Prostate gland (tissue), 2 donors: ENCODE measurements around the gene ADAM10.

Experiments used
- CTCF ChIP-seq, 4 experiments: fragments of 200-600 bp in 2 of 4; fragments of 450-650 bp in 2 of 4; sonication (generic) in 2 of 4; IDR thresholded peaks; 1 replicate in 3 of 4; 2 replicates in 1 of 4; pipeline ENCODE4 v1.5.1; 2016 to 2019; ENCODE audit warnings: antibody characterized with exemption in 4 of 4, mild to moderate bottlenecking in 2 of 4, moderate library complexity in 2 of 4
- POLR2A ChIP-seq: fragments of 450-650 bp; IDR thresholded peaks from one replicate; pipeline ENCODE4 v1.6.1; 2016; ENCODE audit warnings: antibody characterized with exemption, mild to moderate bottlenecking
- POLR2AphosphoS5 ChIP-seq: sonication (generic); formaldehyde crosslinking; IDR thresholded peaks from one replicate; pipeline ENCODE4 v1.6.1; 2017; ENCODE audit warnings: antibody characterized with exemption

DNA sequence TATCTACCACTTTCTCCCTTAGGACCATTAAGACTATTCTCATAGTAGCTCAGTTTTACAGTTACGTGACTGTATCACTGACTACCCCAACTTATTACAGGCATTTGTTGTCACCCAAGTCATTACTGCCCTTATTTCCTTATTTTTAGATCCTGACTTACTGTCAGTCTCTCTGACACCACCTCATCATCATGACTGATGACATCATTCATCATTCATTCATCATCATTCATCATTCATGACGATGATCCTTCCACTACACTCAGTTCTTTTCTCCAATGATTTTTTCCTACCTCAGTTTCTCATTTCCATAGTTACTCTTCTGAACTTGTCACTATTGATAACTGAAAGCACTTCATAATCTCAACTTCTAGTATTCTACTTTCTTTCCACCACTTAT is 83.8 kb downstream of the ADAM10 start:
- TF ChIP-seq CTCF (IDR thresholded peaks at IDR 0.05) (no peak), POLR2A (no peak), POLR2AphosphoS5 (no peak)
